IMR-90 (cell line): ENCODE results near the gene IRAK2. TPM values are rescaled to one million over a fixed set of nuclear protein-coding genes. Genes with fewer than 3 reads are reported as not detected.

Experiments
- ATAC-seq: fragments of 200-7000 bp; cut with Tn5 transposase; 2 replicates; pipeline ENCODE4 v1.9.1; 2020; ENCODE audit warnings: low read depth, mild to moderate bottlenecking, moderate library complexity
- BruUV-seq: library from RNA; stranded (reverse); fragments of 400-500 nt; replicated peaks from 2 replicates; lab custom pipeline; 2021; lab: Mats Ljungman, UMichigan
- CTCF ChIA-PET: fragments of 300-600 bp; formaldehyde crosslinking; extraction: SDS; loops from one replicate; lab custom pipeline; 2021; ENCODE audit warnings: antibody characterized with exemption; lab: Yijun Ruan, JAX
- POLR2A ChIA-PET: fragments of 300-600 bp; sonication (Branson Sonifier 250); formaldehyde crosslinking; loops from one replicate; lab custom pipeline; 2022; ENCODE audit warnings: antibody characterized with exemption; ENCODE audit not compliant: unreplicated experiment; lab: Charles Lee
- DNase-seq: peaks from one replicate; pipeline ENCODE4 v3.0.0; 2013
- H2AFZ ChIP-seq: replicated peaks from 2 replicates; pipeline ENCODE3; 2013; ENCODE audit warnings: low read length, mild to moderate bottlenecking; ENCODE audit not compliant: poor library complexity
- H2AK5ac ChIP-seq: 2 replicates; pipeline ENCODE4 v1.6.1; 2013; ENCODE audit warnings: low read depth, low read length, inconsistent platforms
- H2AK9ac ChIP-seq: replicated peaks from 2 replicates; pipeline ENCODE3; 2013; ENCODE audit warnings: mild to moderate bottlenecking, low read depth, low read length, moderate library complexity; ENCODE audit not compliant: poor library complexity
- H2BK120ac ChIP-seq: 2 replicates; pipeline ENCODE4 v1.6.1; 2013; ENCODE audit warnings: low read depth, low read length, inconsistent platforms
- H2BK15ac ChIP-seq: 3 replicates; pipeline ENCODE4 v1.6.1; 2013; ENCODE audit warnings: low read depth, low read length, inconsistent platforms
- H2BK20ac ChIP-seq: 2 replicates; pipeline ENCODE4 v1.6.1; 2013; ENCODE audit warnings: low read depth, mild to moderate bottlenecking, inconsistent platforms, low read length, moderate library complexity
- H2BK5ac ChIP-seq: 2 replicates; pipeline ENCODE4 v1.6.1; 2013; ENCODE audit warnings: mild to moderate bottlenecking, low read depth, low read length, inconsistent platforms; ENCODE audit not compliant: poor library complexity, severe bottlenecking
- H3K14ac ChIP-seq: replicated peaks from 2 replicates; pipeline ENCODE4 v1.6.1; 2013; ENCODE audit warnings: low read depth, low read length, inconsistent platforms
- H3K18ac ChIP-seq: 2 replicates; pipeline ENCODE4 v1.6.1; 2013; ENCODE audit warnings: low read depth, low read length, control low read depth
- H3K23ac ChIP-seq: 2 replicates; pipeline ENCODE4 v1.6.1; 2013; ENCODE audit warnings: low read depth, low read length, inconsistent platforms
- H3K27ac ChIP-seq: 2 replicates; pipeline ENCODE4 v1.5.1; 2013; ENCODE audit warnings: mild to moderate bottlenecking, control low read depth, low read length; ENCODE audit not compliant: insufficient read depth
- H3K27me3 ChIP-seq: 2 replicates; pipeline ENCODE4 v1.6.1; 2013; ENCODE audit warnings: low read length; ENCODE audit not compliant: control insufficient read depth, insufficient read depth
- H3K36me3 ChIP-seq: 2 replicates; pipeline ENCODE4 v1.6.1; 2013; ENCODE audit warnings: low read length, mixed read lengths; ENCODE audit not compliant: control insufficient read depth, insufficient read depth
- H3K4ac ChIP-seq: 2 replicates; pipeline ENCODE4 v1.6.1; 2013; ENCODE audit warnings: low read depth, low read length, inconsistent platforms
- H3K4me1 ChIP-seq: 2 replicates; pipeline ENCODE4 v1.6.1; 2013; ENCODE audit warnings: low read length, mixed read lengths; ENCODE audit not compliant: control insufficient read depth, insufficient read depth
- H3K4me2 ChIP-seq: 2 replicates; pipeline ENCODE4 v1.6.1; 2013; ENCODE audit warnings: low read depth, mild to moderate bottlenecking, control low read depth, low read length, moderate library complexity
- H3K4me3 ChIP-seq: 2 replicates; pipeline ENCODE4 v1.5.1; 2013; ENCODE audit warnings: low read depth, mild to moderate bottlenecking, control low read depth, low read length, moderate library complexity; ENCODE audit not compliant: insufficient read depth
- H3K56ac ChIP-seq: 2 replicates; pipeline ENCODE4 v1.6.1; 2013; ENCODE audit warnings: low read length, inconsistent platforms; ENCODE audit not compliant: insufficient read depth; ENCODE audit errors: extremely low read depth
- H3K79me1 ChIP-seq, 2 experiments: 2 replicates each; pipeline ENCODE4 v1.6.1; 2013; ENCODE audit warnings: low read length in 2 of 2, inconsistent platforms in 1 of 2, low read depth in 1 of 2
- H3K9ac ChIP-seq: 2 replicates; pipeline ENCODE4 v1.6.1; 2013; ENCODE audit warnings: low read depth, low read length, control low read depth
- H3K9me1 ChIP-seq: 2 replicates; pipeline ENCODE4 v1.6.1; 2013; ENCODE audit warnings: low read length, inconsistent platforms; ENCODE audit not compliant: insufficient read depth
- H3K9me3 ChIP-seq: 2 replicates; pipeline ENCODE4 v1.6.1; 2013; ENCODE audit warnings: low read length; ENCODE audit not compliant: control insufficient read depth, insufficient read depth
- H4K20me1 ChIP-seq: 2 replicates; pipeline ENCODE4 v1.6.1; 2013; ENCODE audit warnings: low read length, inconsistent platforms; ENCODE audit not compliant: insufficient read depth
- H4K5ac ChIP-seq: 2 replicates; pipeline ENCODE4 v1.6.1; 2013; ENCODE audit warnings: mild to moderate bottlenecking, low read depth, low read length, control low read depth
- H4K8ac ChIP-seq, 2 experiments: 2 replicates each; pipeline ENCODE4 v1.6.1; 2013; ENCODE audit warnings: low read depth in 2 of 2, low read length in 2 of 2, control low read depth in 1 of 2, inconsistent platforms in 1 of 2
- H4K91ac ChIP-seq: 2 replicates; pipeline ENCODE4 v1.6.1; 2013; ENCODE audit warnings: low read depth, low read length, inconsistent platforms; ENCODE audit not compliant: insufficient read depth
- BHLHE40 ChIP-seq: fragments of 150-350 bp; IDR thresholded peaks from 2 replicates; pipeline ENCODE4 v1.6.1; 2016; ENCODE audit warnings: mild to moderate bottlenecking, low read depth, low read length
- CEBPB ChIP-seq: IDR thresholded peaks from 2 replicates; pipeline ENCODE4 v1.6.1; 2012; ENCODE audit warnings: low read depth, low read length, improper control_type of control experiment
- CHD1 ChIP-seq: IDR thresholded peaks from 2 replicates; pipeline ENCODE4 v1.6.1; 2012; ENCODE audit warnings: low read depth, low read length, improper control_type of control experiment
- ELK1 ChIP-seq: fragments of 150-350 bp; IDR thresholded peaks from 2 replicates; pipeline ENCODE4 v1.6.1; 2016; ENCODE audit warnings: low read depth, mild to moderate bottlenecking, low read length, moderate library complexity, borderline replicate concordance
- FOS ChIP-seq: fragments of 150-350 bp; IDR thresholded peaks from 2 replicates; pipeline ENCODE4 v1.6.1; 2016; ENCODE audit warnings: low read depth, low read length
- MAFK ChIP-seq: IDR thresholded peaks from 2 replicates; pipeline ENCODE4 v1.6.1; 2012; ENCODE audit warnings: low read depth, low read length, improper control_type of control experiment
- MAZ ChIP-seq: IDR thresholded peaks from 2 replicates; pipeline ENCODE4 v1.6.1; 2012; ENCODE audit warnings: low read depth, mild to moderate bottlenecking, low read length, improper control_type of control experiment, moderate library complexity, borderline replicate concordance
- MXI1 ChIP-seq: IDR thresholded peaks from 2 replicates; pipeline ENCODE4 v1.6.1; 2012; ENCODE audit warnings: low read depth, mild to moderate bottlenecking, low read length, moderate library complexity, borderline replicate concordance
- NFE2L2 ChIP-seq: fragments of 150-350 bp; IDR thresholded peaks from 2 replicates; pipeline ENCODE4 v1.6.1; 2016; ENCODE audit warnings: low read depth, mild to moderate bottlenecking, low read length
- POLR2A ChIP-seq: IDR thresholded peaks from 2 replicates; pipeline ENCODE4 v1.6.1; 2012; ENCODE audit warnings: mild to moderate bottlenecking, low read depth, low read length
- RAD21 ChIP-seq: IDR thresholded peaks from 2 replicates; pipeline ENCODE4 v1.6.1; 2012; ENCODE audit warnings: low read length, improper control_type of control experiment
- RCOR1 ChIP-seq: IDR thresholded peaks from 2 replicates; pipeline ENCODE4 v1.6.1; 2012; ENCODE audit warnings: mild to moderate bottlenecking, low read length, improper control_type of control experiment; ENCODE audit not compliant: insufficient replicate concordance
- SMC3 ChIP-seq: fragments of 150-350 bp; IDR thresholded peaks from 2 replicates; pipeline ENCODE4 v1.6.1; 2016; ENCODE audit warnings: low read depth, mild to moderate bottlenecking, antibody characterized with exemption, low read length, moderate library complexity
- USF2 ChIP-seq: fragments of 150-350 bp; IDR thresholded peaks from 2 replicates; pipeline ENCODE4 v1.6.1; 2017; ENCODE audit warnings: mild to moderate bottlenecking, antibody characterized with exemption, low read length, low read depth
- WGBS, 2 experiments: methylation state at CpG; one replicate each; pipeline versions ENCODE4 v1.1.5 to v1.1.7; 2013; ENCODE audit warnings: missing lambda C conversion rate in 2 of 2; ENCODE audit not compliant: insufficient read length in 1 of 2; ENCODE audit errors: extremely low coverage in 2 of 2; 5-methylcytosine and 5-hydroxymethylcytosine counted together
- dilution Hi-C: fragments of 300-500 bp; cut with HindIII; formaldehyde crosslinking; loops from one replicate; pipeline ENCODE4 v1.14.3; 2018; ENCODE audit warnings: low sequenced_read_pairs; ENCODE audit not compliant: unreplicated experiment
- in situ Hi-C: fragments of 300-500 bp; cut with MboI; formaldehyde crosslinking; loops from 3 replicates; pipeline ENCODE4 v1.14.3; 2019; ENCODE audit warnings: low sequenced_read_pairs, inconsistent platforms, mixed read lengths
- intact Hi-C: fragments of 100-400 bp; cut with micrococcal nuclease; formaldehyde crosslinking; loops from 2 replicates; pipeline ENCODE4 v1.10.0; 2022
- polyA plus RNA-seq, 3 experiments: library from polyadenylated mRNA; depleted of rRNA; stranded (reverse); fragments of >200 nt; gene quantifications; 2 replicates each; pipeline ENCODE4 v1.2.3, GENCODE V29; 2012; ENCODE audit warnings: low replicate concordance in 1 of 3
- total RNA-seq: library from RNA; depleted of rRNA; stranded (reverse); fragments of >200 nt; gene quantifications from 2 replicates; pipeline ENCODE4 v1.2.3, GENCODE V29; 2012

The IRAK2 gene
- total and polyA plus RNA-seq, 2 of the 4 experiments (the other 2 are of a cell fraction): 6.9 to 8.1 TPM

GRCh38 chr3:10285272-10286132 lies 120.8 kb downstream of the IRAK2 start:
- intact Hi-C loops: loop anchor here (10.0 kb wide), 1 partner anchor 441 kb away; the partner anchor contains the start of gene RPUSD3
- no peak overlapping the region for H3K18ac ChIP-seq
- no peak overlapping the region for H2BK20ac ChIP-seq
- no peaks in the 10 kb centered on the region for H3K9me3 ChIP-seq
- H3K27me3 ChIP-seq: no peaks in the 10 kb centered on the region
- no peak overlapping the region for H4K8ac ChIP-seq
- H3K9me1 ChIP-seq: peaks cover 3% of the 10 kb centered on the region; the same call in 1 of the 2 replicates
- H3K36me3 ChIP-seq: peaks cover 28% of the 10 kb centered on the region
- in situ Hi-C loops: no loop called here
- H2BK15ac ChIP-seq: no peak overlapping the region
- H2BK5ac ChIP-seq: no peak overlapping the region
- 97% methylated on average over 5 of the region's 12 CpGs; no CpG with 5 or more reads in 1 of the 2 experiments for WGBS, 2 experiments
- no peak overlapping the region for H4K5ac ChIP-seq
- no peak overlapping the region for H3K56ac ChIP-seq
- dilution Hi-C loops: no loop called here
- H4K20me1 ChIP-seq: no peaks in the 10 kb centered on the region
- H3K79me1 ChIP-seq: peaks cover 0 to 4% of the 10 kb centered on the region in 2 experiments; a peak in 2 of 4 replicates
- H2AK5ac ChIP-seq: no peak overlapping the region
- H3K14ac ChIP-seq: no peak overlapping the region
- H2BK120ac ChIP-seq: no peak overlapping the region
- no peak overlapping the region for H4K91ac ChIP-seq
- BruUV-seq: no TSS peak
- ChIA-PET POLR2A (no interaction called here), CTCF (interaction anchor here (0.5 to 1.0 kb wide), 2 partner anchors 22 to 1583 kb away, joined by 3 read pairs; no protein-coding TSS in a partner anchor)
- no peak for TF ChIP-seq CEBPB
- TF ChIP-seq BHLHE40: no peak
- TF ChIP-seq FOS: no peak
- no peak for TF ChIP-seq MAZ
- TF ChIP-seq MAFK: no peak
- no peak for TF ChIP-seq POLR2A
- TF ChIP-seq NFE2L2: no peak
- TF ChIP-seq USF2: no peak
- TF ChIP-seq RCOR1: no peak
- TF ChIP-seq MXI1: no peak
- TF ChIP-seq RAD21: no peak
- no peak for TF ChIP-seq ELK1
- TF ChIP-seq SMC3: no peak
- TF ChIP-seq CHD1: no peak
- H2AK9ac ChIP-seq: no peak overlapping the region
- ATAC-seq: no peak
- no peak overlapping the region for H3K27ac ChIP-seq
- H3K9ac ChIP-seq: no peak overlapping the region
- H3K4ac ChIP-seq: no peak overlapping the region
- DNase-seq: peak; percentile 17
- H3K23ac ChIP-seq: no peak overlapping the region
- no peaks in the 10 kb centered on the region for H3K4me1 ChIP-seq
- no peak overlapping the region for H3K4me3 ChIP-seq
- no peak overlapping the region for H2AFZ ChIP-seq
- H3K4me2 ChIP-seq: no peak overlapping the region
